Measurements from ENCODE around the gene GFI1.

Gene GFI1

DNA sequence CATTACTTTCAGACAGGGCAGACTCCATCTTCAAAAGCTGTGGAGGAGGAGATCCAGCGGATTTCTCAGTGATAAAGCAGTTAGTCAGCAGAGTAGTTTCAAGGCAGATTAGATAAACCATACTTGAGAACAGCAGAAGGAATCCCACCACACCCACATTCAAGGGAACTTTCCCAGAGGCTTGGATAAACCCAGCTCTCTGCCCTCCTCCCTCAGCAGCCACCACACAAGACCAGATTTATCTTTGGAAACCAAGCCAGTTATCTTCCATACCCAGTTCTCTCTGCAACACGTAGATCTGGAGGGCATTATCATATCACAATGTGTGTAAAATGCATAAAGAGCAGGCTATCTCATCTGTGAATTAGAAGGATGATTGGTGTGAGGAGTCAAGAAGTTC lies 40.2 kb downstream of the GFI1 start:
- TF ChIP-seq, protein P1, sequence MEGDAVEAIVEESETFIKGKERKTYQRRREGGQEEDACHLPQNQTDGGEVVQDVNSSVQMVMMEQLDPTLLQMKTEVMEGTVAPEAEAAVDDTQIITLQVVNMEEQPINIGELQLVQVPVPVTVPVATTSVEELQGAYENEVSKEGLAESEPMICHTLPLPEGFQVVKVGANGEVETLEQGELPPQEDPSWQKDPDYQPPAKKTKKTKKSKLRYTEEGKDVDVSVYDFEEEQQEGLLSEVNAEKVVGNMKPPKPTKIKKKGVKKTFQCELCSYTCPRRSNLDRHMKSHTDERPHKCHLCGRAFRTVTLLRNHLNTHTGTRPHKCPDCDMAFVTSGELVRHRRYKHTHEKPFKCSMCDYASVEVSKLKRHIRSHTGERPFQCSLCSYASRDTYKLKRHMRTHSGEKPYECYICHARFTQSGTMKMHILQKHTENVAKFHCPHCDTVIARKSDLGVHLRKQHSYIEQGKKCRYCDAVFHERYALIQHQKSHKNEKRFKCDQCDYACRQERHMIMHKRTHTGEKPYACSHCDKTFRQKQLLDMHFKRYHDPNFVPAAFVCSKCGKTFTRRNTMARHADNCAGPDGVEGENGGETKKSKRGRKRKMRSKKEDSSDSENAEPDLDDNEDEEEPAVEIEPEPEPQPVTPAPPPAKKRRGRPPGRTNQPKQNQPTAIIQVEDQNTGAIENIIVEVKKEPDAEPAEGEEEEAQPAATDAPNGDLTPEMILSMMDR (IDR thresholded peaks at IDR 0.05) = no peak

DNA sequence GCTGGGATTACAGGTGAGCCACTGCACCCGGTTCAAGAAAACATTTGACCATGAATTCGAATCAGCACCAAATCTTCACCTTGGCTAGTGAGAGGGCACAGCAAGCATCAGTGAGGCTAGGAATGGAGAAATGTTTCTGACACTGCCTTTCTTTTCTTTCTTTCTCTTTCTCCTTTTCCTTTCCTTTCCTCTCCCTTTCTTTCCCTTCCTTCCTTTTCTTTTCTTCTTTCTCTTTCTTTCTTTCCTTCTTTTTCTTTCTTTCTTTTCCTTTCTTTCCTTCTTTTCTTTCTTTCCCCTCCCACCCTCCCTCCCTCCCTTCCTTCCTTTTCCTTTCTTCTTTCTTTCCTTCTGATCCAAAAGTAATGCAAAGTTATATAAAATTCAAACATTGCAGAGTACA lies 40.9 kb downstream of the GFI1 start:
- TF ChIP-seq, protein P1 (IDR thresholded peaks at IDR 0.05) = no peak

DNA sequence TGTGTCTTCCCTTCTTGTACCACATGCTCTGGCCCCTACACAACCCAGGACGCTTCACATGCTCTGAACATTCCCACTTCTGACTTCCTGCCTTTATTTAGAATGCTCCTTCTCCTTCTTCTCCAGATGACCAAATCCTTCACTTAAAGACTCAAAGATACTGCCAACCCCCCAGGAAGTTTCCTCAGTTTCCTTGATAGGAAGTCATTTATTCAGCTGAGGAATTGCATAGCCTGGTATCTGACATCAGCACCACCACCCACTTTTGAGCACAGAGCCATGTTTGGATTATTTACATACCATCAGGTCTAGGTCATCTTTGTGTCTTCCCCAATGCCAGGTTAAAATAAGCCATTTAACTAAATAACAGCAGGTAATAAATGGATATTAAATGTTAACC lies 42.4 kb downstream of the GFI1 start:
- TF ChIP-seq, protein P1 (IDR thresholded peaks at IDR 0.05) = no peak

DNA sequence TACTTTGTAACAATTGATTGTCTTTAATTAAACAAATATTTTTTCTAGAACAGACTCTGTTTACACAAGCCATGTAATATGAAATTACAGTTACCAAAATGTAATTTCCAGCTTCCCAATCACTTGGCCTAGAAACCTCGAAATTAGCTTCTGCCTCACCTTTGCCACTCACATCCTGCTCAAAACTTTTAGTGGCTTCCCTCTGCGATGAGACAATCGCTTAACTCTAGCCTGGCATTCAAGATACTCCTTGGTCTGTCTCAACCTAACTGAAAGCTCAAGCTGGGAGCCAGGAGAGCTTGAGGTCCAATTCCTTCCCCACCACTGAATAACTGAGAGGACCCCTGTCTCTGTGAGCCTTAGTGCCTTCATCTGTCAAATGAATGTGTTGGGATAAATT lies 42.8 kb downstream of the GFI1 start:
- TF ChIP-seq, protein P1 (IDR thresholded peaks at IDR 0.05) = no peak

DNA sequence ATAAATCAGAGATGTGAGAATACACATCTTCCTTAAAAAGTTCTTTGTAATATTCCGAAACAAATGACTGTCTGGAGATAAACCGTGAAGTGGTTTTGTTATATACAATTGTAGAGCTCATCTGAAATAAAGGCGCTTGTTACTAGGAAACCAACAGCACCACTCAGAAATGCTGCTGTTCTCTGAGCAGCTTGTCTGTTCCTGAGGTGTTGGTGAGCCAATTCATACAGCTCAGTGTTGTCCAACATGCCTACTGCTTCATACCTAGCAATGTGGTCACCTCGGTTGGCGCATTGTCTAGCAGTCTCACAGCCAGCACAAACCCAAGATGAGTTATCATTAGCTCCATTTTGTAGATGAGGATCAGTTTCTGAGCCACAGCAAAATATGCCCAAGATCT lies 44.4 kb downstream of the GFI1 start:
- TF ChIP-seq, protein P1 (IDR thresholded peaks at IDR 0.05) = no peak

DNA sequence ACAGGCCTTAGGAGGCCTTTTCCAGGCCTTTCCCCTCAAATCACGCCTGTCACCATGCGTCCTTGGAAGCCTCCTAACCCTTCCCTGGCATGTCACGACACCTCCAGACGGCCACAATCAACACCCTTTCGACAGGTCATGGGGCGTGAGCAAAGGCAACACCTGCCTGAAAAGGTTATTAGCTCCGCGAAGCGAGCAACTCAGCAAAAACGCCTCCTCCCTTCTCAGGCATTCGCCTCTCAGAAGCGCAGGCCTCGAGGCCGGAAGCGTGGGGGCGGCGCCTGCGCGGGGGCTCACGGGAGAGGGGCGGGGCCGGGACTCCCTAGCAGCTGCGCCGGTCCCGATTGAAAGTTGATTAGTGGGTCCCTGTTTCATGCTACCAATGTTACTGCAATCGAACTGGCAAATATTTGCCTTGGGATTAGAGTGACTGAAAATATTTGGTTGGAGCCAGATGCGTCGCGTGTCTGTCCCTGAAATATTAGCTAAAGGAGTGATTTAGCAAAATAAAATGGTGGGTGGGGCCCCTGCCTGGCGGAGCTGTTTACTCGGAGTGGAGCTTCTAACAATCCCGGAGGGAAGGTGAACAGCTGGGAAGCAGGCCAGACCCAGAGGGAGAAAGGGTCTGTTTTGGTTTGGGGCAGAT lies 44.9 kb downstream of the GFI1 start:
- TF ChIP-seq, protein P1 (IDR thresholded peaks at IDR 0.05) = no peak

DNA sequence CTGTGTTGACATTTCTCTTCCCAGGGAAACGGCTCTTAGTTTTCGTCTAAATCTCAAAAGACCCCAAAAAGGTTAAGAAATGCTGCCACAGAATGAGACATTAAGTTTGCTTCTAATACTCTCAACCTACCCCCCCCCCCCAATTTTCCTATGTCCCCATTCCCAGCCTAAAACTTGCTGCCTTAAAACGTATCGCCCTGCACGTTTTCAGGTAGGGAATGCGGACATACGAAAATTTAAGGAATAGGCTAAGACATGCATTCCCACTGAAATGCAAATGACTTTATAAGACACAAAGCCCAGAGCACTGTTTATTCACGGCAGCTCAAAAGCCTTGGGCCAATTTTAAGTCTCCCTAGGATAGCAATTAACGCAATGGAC lies 45.4 kb downstream of the GFI1 start:
- TF ChIP-seq, protein P1 (IDR thresholded peaks at IDR 0.05) = no peak

DNA sequence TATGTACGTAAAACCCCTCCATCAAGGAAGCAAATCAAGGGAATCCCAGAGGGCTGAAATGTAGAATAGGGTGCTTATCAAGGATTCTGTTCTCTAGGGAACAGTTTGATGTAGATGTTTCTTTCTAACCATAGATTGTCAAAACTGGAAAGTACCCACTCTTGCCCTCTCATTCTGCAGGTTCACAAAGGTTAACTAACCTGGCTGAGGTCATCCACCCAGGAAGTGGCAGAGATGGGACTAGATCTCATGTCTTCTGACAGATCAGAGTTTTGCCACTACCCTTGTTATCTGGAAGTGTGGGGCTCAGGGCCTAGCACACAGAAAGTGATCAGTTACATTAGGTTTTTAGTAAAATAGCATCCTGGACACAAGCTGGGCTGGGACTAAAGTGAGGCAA lies 47.4 kb downstream of the GFI1 start:
- TF ChIP-seq, protein P1 (IDR thresholded peaks at IDR 0.05) = no peak

All from LNCAP (cell line).